Parathyroid adenoma (tissue), 2 donors: ENCODE data around the gene WWOX.

Experiments used
- H2AFZ ChIP-seq: fragments of 300-600 bp; sonication (generic); one replicate; pipeline ENCODE4 v1.7.0; 2017; ENCODE audit warnings: antibody characterized with exemption, mild to moderate bottlenecking
- H3K27ac ChIP-seq: fragments of 300-600 bp; sonication (generic); one replicate; pipeline ENCODE4 v1.7.0; 2017
- H3K27me3 ChIP-seq: fragments of 300-600 bp; sonication (generic); one replicate; pipeline ENCODE4 v1.7.0; 2017; ENCODE audit warnings: low read length; ENCODE audit not compliant: control insufficient read depth, insufficient read depth
- H3K36me3 ChIP-seq: fragments of 300-600 bp; sonication (generic); one replicate; pipeline ENCODE4 v1.7.0; 2017; ENCODE audit warnings: low read length; ENCODE audit not compliant: control insufficient read depth, insufficient read depth
- H3K4me1 ChIP-seq: fragments of 300-600 bp; sonication (generic); one replicate; pipeline ENCODE4 v1.7.0; 2017; ENCODE audit warnings: control low read depth
- H3K4me2 ChIP-seq: fragments of 300-600 bp; sonication (generic); one replicate; pipeline ENCODE4 v1.7.0; 2017; ENCODE audit warnings: low read length
- H3K4me3 ChIP-seq: fragments of 300-600 bp; sonication (generic); one replicate; pipeline ENCODE4 v1.7.0; 2017; ENCODE audit warnings: low read depth, low read length
- H3K79me2 ChIP-seq: fragments of 300-600 bp; sonication (generic); one replicate; pipeline ENCODE4 v1.7.0; 2017; ENCODE audit warnings: control low read depth
- H3K9ac ChIP-seq: fragments of 300-600 bp; sonication (generic); one replicate; pipeline ENCODE4 v1.7.0; 2017; ENCODE audit warnings: mild to moderate bottlenecking
- H3K9me3 ChIP-seq: fragments of 300-600 bp; sonication (generic); one replicate; pipeline ENCODE4 v1.7.0; 2017; ENCODE audit warnings: low read length; ENCODE audit not compliant: control insufficient read depth
- TF ChIP-seq, protein P1 (sequence below): fragments of 300-600 bp; sonication (generic); IDR thresholded peaks from one replicate; pipeline ENCODE4 v1.7.0; 2017; ENCODE audit warnings: antibody characterized with exemption, mild to moderate bottlenecking
- donor health status: primary hyperparathyroidism.

Gene WWOX

DNA sequence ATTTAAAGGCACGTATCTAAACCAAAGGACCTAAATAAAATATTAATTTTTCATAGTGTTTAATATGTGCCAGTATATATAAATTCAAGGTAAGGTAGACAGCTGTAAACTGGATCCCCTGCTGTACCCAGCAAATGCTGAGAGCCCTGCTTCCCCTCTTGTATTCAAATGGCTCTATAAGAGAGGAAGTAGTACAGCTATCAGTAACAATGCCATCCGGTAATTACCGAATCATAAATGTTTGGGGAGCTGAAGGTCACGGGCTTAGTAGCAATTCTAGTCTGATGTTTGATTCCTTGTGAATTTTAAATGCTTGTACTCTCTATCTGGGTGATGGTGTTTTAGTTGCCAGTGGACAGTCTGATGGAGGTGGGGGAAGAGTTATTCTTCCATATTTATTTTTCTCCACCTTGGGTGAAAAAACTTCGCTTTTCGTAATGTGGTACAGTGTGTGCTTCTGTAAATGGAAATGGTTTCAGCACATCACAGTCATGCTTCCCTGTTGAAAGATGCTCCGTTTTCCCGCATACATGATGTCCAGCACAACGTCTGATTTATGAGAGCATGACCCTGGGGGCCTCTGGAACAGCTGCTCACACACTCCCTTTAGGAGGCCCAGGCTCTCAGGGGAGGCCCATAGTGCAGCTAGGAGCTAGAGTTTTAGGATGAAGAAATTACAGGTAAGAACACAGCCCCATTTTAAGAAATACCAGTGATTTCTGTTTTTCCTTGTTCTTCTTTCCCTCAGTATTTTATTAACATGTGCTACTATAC lies 423.9 kb downstream of the WWOX start:
- Histone ChIP-seq H3K79me2 (no peaks in the 10 kb centered on the region), H3K4me2 (no peak overlapping the region), H3K36me3 (no peaks in the 10 kb centered on the region), H3K27ac (no peak overlapping the region), H2AFZ (no peak overlapping the region), H3K9me3 (no peaks in the 10 kb centered on the region), H3K4me1 (no peaks in the 10 kb centered on the region), H3K27me3 (no peaks in the 10 kb centered on the region), H3K9ac (no peak overlapping the region), H3K4me3 (no peak overlapping the region)
- TF ChIP-seq, protein P1, sequence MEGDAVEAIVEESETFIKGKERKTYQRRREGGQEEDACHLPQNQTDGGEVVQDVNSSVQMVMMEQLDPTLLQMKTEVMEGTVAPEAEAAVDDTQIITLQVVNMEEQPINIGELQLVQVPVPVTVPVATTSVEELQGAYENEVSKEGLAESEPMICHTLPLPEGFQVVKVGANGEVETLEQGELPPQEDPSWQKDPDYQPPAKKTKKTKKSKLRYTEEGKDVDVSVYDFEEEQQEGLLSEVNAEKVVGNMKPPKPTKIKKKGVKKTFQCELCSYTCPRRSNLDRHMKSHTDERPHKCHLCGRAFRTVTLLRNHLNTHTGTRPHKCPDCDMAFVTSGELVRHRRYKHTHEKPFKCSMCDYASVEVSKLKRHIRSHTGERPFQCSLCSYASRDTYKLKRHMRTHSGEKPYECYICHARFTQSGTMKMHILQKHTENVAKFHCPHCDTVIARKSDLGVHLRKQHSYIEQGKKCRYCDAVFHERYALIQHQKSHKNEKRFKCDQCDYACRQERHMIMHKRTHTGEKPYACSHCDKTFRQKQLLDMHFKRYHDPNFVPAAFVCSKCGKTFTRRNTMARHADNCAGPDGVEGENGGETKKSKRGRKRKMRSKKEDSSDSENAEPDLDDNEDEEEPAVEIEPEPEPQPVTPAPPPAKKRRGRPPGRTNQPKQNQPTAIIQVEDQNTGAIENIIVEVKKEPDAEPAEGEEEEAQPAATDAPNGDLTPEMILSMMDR, result no peak

DNA sequence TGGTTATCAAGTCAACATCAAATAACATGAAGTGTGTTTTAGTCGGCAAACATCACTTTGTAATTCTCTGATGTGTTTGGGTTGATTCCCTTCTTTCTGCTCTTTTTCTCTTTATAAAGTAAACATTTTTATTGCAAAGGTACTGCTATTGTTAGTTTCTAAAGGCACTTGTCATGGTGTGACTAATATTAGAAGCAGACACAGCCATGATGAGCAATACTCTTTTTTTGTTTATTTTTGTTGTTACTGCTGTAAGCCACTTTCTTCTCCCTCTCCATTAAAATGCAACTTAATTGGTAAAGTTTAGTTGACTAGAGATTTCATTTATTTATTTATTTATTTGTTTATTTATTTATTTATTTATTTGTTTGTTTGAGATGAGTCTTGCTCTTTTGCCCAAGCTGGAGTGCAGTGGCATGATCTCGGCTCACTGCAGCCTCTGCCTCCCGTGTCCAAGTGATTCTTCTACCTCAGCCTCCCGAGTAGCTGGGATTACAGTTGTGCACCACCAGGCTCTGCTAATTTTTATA lies 424.7 kb downstream of the WWOX start:
- no peak overlapping the region for H3K4me3 ChIP-seq
- no peak overlapping the region for H3K27ac ChIP-seq
- no peak overlapping the region for H3K4me2 ChIP-seq
- no peaks in the 10 kb centered on the region for H3K36me3 ChIP-seq
- H2AFZ ChIP-seq, result no peak overlapping the region
- no peaks in the 10 kb centered on the region for H3K79me2 ChIP-seq
- H3K4me1 ChIP-seq, result no peaks in the 10 kb centered on the region
- H3K9me3 ChIP-seq, result no peaks in the 10 kb centered on the region
- H3K27me3 ChIP-seq, result no peaks in the 10 kb centered on the region
- TF ChIP-seq, protein P1, result no peak
- H3K9ac ChIP-seq, result no peak overlapping the region

DNA sequence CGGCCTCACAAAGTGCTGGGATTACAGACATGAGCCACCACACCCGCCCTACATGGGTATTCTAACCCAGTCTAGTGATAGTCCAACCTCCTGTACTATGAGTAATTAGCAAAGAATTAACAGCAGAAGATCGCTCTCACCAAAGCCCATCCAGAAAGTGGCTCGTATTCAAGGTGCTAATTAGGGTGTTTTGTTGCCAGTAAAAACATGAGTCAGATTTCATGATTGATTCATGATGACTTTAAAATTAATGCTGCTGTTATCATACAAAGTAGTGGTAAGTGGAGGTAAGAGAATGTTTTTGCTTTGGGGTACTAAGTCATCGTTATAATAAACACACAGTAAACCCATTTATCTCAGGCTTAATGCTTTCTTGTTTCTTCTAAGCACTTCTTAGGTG lies 428.8 kb downstream of the WWOX start:
- peaks cover 3% of the 10 kb centered on the region for H3K79me2 ChIP-seq
- H3K9me3 ChIP-seq, result no peaks in the 10 kb centered on the region
- H2AFZ ChIP-seq, result no peak overlapping the region
- TF ChIP-seq, protein P1, result no peak
- H3K36me3 ChIP-seq, result no peaks in the 10 kb centered on the region
- H3K9ac ChIP-seq, result no peak overlapping the region
- H3K27me3 ChIP-seq, result no peaks in the 10 kb centered on the region
- no peak overlapping the region for H3K4me2 ChIP-seq
- no peak overlapping the region for H3K27ac ChIP-seq
- no peak overlapping the region for H3K4me3 ChIP-seq
- no peaks in the 10 kb centered on the region for H3K4me1 ChIP-seq

DNA sequence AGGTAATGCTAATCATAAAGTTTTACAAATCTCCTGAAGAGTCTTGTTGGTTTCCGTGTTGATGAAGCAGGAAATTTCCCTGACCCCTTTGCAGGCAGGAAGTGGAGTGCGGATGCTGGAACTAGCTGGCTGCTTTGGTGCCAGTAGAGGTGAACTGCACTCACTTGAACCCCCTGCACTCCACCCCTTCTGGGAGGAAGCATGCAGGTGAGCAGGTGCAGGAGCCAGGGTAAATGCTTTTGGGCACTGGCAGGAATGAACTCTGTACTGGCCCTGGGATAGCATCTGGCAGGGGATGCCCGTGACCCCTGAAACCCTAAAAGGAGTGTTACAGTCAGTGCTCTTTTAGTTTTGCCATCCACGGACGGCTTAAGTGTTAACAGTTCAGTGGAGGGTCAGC lies 430.4 kb downstream of the WWOX start:
- H3K27ac ChIP-seq, result no peak overlapping the region
- peaks cover 6% of the 10 kb centered on the region for H3K79me2 ChIP-seq
- no peak overlapping the region for H3K9ac ChIP-seq
- H3K9me3 ChIP-seq, result no peaks in the 10 kb centered on the region
- no peak overlapping the region for H3K4me3 ChIP-seq
- no peaks in the 10 kb centered on the region for H3K36me3 ChIP-seq
- no peak overlapping the region for H3K4me2 ChIP-seq
- H3K27me3 ChIP-seq, result no peaks in the 10 kb centered on the region
- TF ChIP-seq, protein P1, result no peak
- no peaks in the 10 kb centered on the region for H3K4me1 ChIP-seq
- no peak overlapping the region for H2AFZ ChIP-seq

DNA sequence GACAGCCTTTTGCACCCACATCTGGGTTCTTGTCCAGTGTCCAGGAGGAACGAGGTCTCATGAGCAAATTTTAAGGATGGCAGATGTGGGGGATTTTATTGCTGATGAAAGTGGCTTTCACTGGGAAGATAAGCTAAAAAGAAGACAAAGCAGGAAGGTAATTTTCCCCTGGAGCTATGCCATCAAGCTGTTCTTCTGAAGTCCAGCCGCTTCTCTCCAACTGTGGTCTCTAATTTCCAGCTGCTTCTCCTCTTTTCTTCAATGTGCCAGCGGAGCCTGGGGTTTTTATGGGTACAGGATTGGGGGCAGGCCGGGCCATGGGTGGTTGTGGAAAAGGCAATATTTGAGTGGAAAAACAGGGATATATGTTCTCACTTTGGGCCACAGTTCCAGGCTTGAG lies 430.8 kb downstream of the WWOX start:
- Histone ChIP-seq H3K9me3 (no peaks in the 10 kb centered on the region), H3K4me2 (no peak overlapping the region), H3K36me3 (no peaks in the 10 kb centered on the region), H3K9ac (no peak overlapping the region), H3K4me1 (no peaks in the 10 kb centered on the region), H3K4me3 (no peak overlapping the region), H3K27ac (no peak overlapping the region), H3K27me3 (no peaks in the 10 kb centered on the region), H2AFZ (no peak overlapping the region), H3K79me2 (peaks cover 6% of the 10 kb centered on the region)
- TF ChIP-seq, protein P1, result no peak
